GM19193 (cell line): ENCODE data around the gene UBTD1.

Experiments used
- POLR2A ChIP-seq: IDR thresholded peaks from 4 replicates; pipeline ENCODE4 v1.6.1; 2011; ENCODE audit not compliant: insufficient read depth, insufficient read length; ENCODE audit errors: extremely low read depth

The UBTD1 gene

DNA sequence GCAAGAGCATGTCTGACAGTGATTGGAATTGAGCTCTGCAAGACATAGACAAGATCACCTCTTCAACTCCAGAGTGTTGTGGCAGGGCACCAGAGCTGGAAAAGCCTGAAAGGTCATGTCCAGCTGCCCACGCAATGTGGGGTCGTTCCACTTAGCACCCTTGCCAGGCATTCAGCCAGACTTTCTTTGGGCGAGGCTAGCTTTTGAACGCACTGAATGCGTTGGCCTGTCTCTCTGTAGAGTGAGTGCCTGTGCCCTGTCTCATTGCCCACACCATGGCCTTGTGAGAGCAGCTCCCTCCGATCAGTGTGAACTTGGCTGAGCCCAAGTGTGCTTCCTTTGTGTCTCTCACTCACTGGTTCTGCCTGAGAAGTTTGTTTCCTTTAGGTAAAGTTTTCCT is 23.3 kb downstream of the UBTD1 start:
- TF ChIP-seq POLR2A: no peak

GRCh38 chr10:97522937-97523336 is 24.2 kb downstream of the UBTD1 start:
- TF ChIP-seq POLR2A: no peak

- no peak for TF ChIP-seq POLR2A
Observed at GRCh38 chr10:97525086-97525485, 26.4 kb downstream of the UBTD1 start.

DNA sequence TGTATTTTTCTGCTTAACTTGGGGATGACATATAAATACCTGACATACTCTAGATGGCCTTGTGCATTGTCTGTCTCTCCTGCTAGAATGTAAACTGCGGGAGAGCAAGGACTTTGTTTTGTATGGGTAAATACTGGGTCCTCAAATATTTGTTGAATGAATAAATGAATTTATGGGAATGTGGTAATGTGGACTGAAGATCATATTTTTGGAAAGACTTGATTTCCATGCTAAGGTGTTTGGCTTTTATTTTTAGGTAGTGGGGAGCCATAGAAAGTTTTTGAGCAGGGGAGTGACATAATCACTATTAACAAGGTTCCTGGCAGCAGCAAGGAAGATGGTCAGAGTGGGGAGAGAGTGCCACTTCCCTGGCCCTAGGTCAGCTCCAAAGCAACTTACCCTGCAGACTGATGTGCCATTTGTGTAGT is 27.0 kb downstream of the UBTD1 start:
- no peak for TF ChIP-seq POLR2A

DNA sequence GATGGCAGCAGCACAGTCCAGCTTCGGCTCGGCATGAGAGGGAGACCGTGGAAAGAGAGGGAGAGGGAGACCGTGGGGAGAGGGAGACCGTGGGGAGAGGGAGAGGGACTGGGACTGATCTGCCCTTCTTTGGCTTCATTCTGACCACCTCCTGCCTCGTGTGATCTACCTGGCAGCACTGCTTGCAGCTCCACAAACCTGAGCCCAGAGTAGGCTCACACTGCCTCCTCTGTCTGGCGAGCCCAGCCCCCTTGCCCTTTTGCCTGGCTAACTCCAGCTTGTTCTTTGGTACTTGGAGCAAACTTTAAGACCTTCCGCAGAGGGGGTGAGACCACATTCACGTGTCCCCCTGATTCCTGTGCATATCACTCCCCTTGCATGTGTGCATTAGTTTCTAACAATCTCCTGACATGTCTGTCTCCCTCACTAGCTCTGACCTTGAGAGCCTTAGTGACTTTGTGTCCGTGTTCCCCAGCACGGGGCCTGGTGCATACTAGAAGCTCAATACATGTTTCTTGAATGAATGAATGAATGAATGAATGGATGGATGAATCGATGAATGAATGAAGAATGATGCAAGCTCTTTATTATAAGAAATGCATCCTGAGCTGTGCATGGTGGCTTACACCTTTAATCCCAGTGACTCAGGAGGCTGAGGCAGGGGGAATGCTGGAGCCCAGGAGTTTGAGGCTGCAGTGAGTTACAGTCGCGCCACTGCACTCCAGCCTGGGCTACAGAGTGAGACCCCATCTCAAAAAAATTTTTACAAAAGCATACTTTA is 31.2 kb downstream of the UBTD1 start:
- TF ChIP-seq POLR2A: no peak

- no peak for TF ChIP-seq POLR2A
Observed at GRCh38 chr10:97531401-97531986, 32.8 kb downstream of the UBTD1 start.

- TF ChIP-seq POLR2A: no peak
Observed at GRCh38 chr10:97532935-97533671, 34.4 kb downstream of the UBTD1 start.

DNA sequence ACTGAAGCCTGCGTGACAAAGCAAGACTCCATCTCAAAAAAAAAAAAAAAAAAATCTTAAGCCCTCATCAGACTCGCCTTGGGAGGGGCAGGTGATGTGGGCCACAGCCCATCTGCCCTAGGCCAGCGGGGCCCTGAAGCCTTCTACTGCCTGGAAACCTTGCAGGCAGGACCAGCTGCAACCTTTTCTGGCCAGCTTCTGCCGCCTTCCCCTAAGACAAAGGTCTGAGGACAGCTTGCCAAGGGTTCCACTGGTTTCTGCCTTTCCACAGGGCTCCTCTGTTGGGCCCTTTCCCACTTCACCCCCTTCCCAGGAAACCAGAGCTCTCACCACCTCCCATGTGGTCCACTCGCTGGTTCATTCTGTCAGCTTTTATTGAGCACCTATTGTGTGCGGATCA is 35.2 kb downstream of the UBTD1 start:
- no peak for TF ChIP-seq POLR2A

GRCh38 chr10:97534746-97535367 is 36.1 kb downstream of the UBTD1 start:
- TF ChIP-seq POLR2A: no peak

DNA sequence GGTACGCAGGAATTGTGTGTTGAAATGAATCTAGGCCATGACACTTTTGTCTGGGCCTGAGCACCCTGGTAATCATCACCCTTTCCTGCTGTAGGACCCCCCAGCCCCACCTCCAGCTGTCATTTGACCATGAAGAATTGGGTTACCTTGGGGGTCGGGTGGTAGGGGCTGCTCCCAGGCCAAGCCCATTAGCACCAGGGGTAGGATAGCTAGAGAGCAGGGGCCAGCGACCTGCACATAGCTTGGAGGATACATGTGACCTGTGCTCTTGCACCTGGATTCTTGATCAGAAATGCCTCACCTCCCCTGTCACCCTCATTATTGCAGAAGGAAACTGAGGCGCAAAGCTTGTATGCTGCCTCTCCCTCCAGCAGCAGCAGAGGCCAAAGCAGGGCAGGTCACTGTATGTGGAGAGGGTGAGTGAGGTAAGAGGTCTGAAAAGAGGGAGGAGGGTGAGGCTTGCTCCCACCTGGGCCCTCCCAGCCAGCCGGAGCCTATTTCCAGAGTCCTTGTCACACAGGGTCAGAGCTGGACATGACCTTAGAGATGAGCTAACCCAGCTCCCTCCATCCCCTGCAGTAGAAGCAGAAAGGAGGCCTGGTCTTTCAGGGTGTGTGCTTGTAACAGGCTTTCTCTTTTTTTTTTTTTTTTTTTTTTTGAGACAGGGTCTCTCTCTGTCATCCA is 38.6 kb downstream of the UBTD1 start:
- no peak for TF ChIP-seq POLR2A

DNA sequence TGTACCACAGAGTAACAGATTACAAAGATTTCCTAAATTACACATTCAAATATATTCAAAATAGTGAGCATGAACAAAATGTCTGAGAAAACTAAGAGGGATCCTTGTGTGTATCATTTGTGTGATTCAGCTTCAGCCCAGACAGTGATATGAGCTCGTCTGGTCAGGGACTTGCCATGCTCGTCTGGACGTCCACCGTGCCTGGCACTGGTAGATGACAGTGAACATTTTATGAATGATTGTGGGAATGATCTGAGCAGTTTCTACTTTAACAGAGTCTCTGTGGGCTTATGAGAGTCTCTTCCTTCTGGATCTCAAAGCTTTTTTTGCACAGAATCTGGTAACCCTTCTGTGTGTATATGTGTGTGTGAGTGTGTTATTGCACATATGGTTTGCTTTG is 39.7 kb downstream of the UBTD1 start:
- no peak for TF ChIP-seq POLR2A

GRCh38 chr10:97538839-97539238 is 40.1 kb downstream of the UBTD1 start:
- TF ChIP-seq POLR2A: no peak

- TF ChIP-seq POLR2A: no peak
Observed at GRCh38 chr10:97539523-97540200, 40.9 kb downstream of the UBTD1 start.

DNA sequence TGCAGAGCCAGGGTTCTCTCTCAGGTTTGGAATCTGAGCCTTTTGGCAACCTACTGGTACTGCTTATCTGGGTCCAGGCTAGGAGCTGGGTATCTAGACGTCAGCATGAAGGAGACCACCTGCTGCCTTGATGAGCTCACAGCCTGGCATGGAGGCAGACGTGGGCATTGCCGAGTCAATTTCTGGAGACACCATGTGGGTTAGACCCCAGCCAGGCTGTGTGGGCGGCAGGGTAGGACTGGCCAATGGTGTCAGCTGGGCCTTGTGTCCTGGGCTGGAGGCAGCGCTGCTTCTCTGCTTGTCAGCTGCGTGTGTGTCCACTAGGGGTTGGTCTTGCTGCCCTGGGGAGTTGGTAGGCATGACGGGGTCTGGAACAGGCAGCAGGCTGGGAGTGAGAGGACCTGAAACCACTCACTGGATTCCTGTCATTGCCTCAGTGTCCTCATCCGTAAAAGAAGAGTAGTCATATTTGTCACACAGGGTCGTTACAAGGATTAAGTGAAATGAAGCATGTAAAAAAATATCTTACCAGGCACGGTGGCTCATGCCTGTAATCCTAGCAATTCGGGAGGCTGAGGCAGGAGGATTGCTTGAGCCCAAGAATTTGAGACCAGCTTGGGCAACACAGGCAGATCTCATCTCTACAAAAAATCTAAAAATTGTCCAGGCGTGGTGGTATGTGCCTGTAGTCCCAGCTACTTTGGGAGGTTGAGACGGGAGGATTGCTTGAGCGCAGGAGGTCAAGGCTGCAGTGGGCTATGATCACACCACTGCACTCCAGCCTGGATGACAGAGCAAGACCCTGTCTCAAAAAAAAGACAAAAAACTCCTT is 42.2 kb downstream of the UBTD1 start:
- TF ChIP-seq POLR2A: no peak
